Neural progenitor cell (in vitro differentiated cells): ENCODE measurements around the gene ENOSF1.

ENCODE experiments used
- EZH2phosphoT487 ChIP-seq: fragments of 200-600 bp; sonication (generic); IDR thresholded peaks from 2 replicates; pipeline ENCODE4 v1.6.1; 2017; ENCODE audit warnings: antibody characterized with exemption
- TF ChIP-seq, protein P1 (sequence below): fragments of 200-600 bp; sonication (generic); IDR thresholded peaks from 2 replicates; pipeline ENCODE4 v1.5.1; 2017; ENCODE audit warnings: antibody characterized with exemption, mild to moderate bottlenecking

DNA sequence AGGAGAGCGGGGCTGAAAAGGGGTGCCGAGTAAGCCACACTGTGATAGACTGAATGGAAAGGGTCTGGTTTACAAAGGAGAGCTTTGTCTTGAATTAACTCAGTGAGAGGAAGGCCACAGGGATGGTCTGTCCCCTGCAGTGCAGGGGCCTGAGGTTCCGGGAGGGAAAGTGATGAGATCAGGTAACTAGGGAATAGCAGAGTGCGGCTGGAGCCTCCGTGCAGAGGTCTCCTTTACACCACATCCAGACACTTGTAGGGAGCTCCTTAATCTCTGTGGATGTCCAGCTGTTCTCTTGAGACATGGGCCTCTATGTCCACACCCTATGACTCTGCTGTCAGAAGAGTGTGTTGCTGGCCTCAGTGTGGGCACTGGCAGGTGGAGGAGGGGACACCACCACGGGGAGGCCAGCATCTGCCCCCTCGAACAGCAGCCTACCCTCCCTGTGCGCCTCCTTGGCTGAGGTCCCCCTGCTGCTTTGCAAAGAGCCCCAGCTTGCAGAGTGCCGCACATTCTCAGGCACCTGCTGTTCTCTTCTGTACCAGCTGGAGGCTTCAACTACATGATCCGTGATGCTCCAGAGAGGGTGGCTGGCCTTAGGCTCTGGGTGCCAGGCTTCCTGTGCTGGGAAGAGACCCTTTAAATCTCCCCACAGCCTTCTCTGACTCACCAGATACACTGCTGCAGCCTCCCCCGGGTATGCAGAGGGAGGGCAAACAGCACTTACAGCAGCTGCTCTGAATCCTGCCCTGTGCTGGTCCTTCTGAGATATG lies 25.9 kb downstream of the ENOSF1 start:
- TF ChIP-seq, protein P1, sequence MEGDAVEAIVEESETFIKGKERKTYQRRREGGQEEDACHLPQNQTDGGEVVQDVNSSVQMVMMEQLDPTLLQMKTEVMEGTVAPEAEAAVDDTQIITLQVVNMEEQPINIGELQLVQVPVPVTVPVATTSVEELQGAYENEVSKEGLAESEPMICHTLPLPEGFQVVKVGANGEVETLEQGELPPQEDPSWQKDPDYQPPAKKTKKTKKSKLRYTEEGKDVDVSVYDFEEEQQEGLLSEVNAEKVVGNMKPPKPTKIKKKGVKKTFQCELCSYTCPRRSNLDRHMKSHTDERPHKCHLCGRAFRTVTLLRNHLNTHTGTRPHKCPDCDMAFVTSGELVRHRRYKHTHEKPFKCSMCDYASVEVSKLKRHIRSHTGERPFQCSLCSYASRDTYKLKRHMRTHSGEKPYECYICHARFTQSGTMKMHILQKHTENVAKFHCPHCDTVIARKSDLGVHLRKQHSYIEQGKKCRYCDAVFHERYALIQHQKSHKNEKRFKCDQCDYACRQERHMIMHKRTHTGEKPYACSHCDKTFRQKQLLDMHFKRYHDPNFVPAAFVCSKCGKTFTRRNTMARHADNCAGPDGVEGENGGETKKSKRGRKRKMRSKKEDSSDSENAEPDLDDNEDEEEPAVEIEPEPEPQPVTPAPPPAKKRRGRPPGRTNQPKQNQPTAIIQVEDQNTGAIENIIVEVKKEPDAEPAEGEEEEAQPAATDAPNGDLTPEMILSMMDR = peak; percentile 24
- peak; percentile 95 for TF ChIP-seq EZH2phosphoT487
